Sigmoid colon (tissue), 7 donors: ENCODE data around the gene ORMDL1. TPM values are rescaled to one million over a fixed set of nuclear protein-coding genes. Genes with fewer than 3 reads are reported as not detected.

ENCODE experiments used
- DNase-seq: peaks from one replicate; pipeline ENCODE4 v3.0.0-alpha.2; 2019
- H3K27ac ChIP-seq, 4 donors: fragments of 200-600 bp; sonication (generic); one replicate each; pipeline ENCODE4 v1.5.1; 2016 to 2019; ENCODE audit warnings: mild to moderate bottlenecking in 1 of 4
- H3K27me3 ChIP-seq, 3 donors: fragments of 200-600 bp; sonication (generic); one replicate each; pipeline ENCODE4 v1.5.1; 2019; ENCODE audit warnings: mild to moderate bottlenecking in 1 of 3
- H3K36me3 ChIP-seq, 4 donors: fragments of 200-600 bp; sonication (generic); one replicate each; pipeline ENCODE4 v1.5.1; 2016 to 2019
- H3K4me1 ChIP-seq, 4 donors: fragments of 200-600 bp; sonication (generic); one replicate each; pipeline ENCODE4 v1.5.1; 2017 to 2019
- H3K4me3 ChIP-seq, 4 donors: fragments of 200-600 bp; sonication (generic); one replicate each; pipeline ENCODE4 v1.5.1; 2017 to 2019; ENCODE audit warnings: mild to moderate bottlenecking in 2 of 4, moderate library complexity in 1 of 4
- H3K9me3 ChIP-seq, 4 donors: fragments of 200-600 bp in 3 of 4; sonication (generic) in 3 of 4; one replicate each; pipeline versions ENCODE4 v1.5.1 to v1.6.1; 2013 to 2019
- CTCF ChIP-seq, 4 experiments: fragments of 450-650 bp in 3 of 4; fragments of 200-600 bp in 1 of 4; IDR thresholded peaks; one replicate each; pipeline ENCODE4 v1.5.1; 2016 to 2019; ENCODE audit warnings: antibody characterized with exemption in 4 of 4, mild to moderate bottlenecking in 3 of 4, moderate library complexity in 2 of 4
- EP300 ChIP-seq, 4 donors: sonication (generic); formaldehyde crosslinking; IDR thresholded peaks; one replicate each; pipeline ENCODE4 v1.6.1; 2017; ENCODE audit warnings: antibody characterized with exemption in 4 of 4
- POLR2A ChIP-seq, 2 donors: fragments of 450-650 bp; IDR thresholded peaks; one replicate each; pipeline ENCODE4 v1.6.1; 2016; ENCODE audit warnings: antibody characterized with exemption in 2 of 2, mild to moderate bottlenecking in 2 of 2, moderate library complexity in 2 of 2
- POLR2AphosphoS5 ChIP-seq, 4 donors: sonication (generic); formaldehyde crosslinking; IDR thresholded peaks; one replicate each; pipeline ENCODE4 v1.6.1; 2017; ENCODE audit warnings: antibody characterized with exemption in 4 of 4
- WGBS, 2 donors: extraction: QIAGEN DNeasy Blood & Tissue Kit; methylation state at CpG; one replicate each; pipeline ENCODE4 v1.1.7; 2013; 5-methylcytosine and 5-hydroxymethylcytosine counted together
- intact Hi-C: fragments of 100-400 bp; cut with DNase I; formaldehyde crosslinking; loops from one replicate; pipeline ENCODE4 v1.15.1; 2023
- polyA plus RNA-seq, 3 donors: library from polyadenylated mRNA; stranded (reverse); fragments of 200-250 nt; gene quantifications; one replicate each; pipeline ENCODE4 v1.2.3, GENCODE V29; 2013
- total RNA-seq, 4 donors: library from RNA; depleted of rRNA; stranded (reverse); fragments of >200 nt; gene quantifications; one replicate each; pipeline ENCODE4 v1.1.0, GENCODE V29; 2016
- donor health status: healthy with polysubstance abuse.
- donor health status: Bipolar disorder and iron deficiency.
- donor health status: healthy.

ORMDL1 gene
- total and polyA plus RNA-seq, 7 donors: 18.7 to 83.9 (median 56.3) TPM

GRCh38 chr2:189726849-189727248 lies 57.3 kb downstream of the ORMDL1 start:
- H3K27ac ChIP-seq: no peak overlapping the region
- H3K36me3 ChIP-seq: peaks cover 0 to 8% (median 0%) of the 10 kb centered on the region in 4 donors
- no peaks in the 10 kb centered on the region for H3K4me1 ChIP-seq
- H3K9me3 ChIP-seq: no peaks in the 10 kb centered on the region
- intact Hi-C loops: no loop called here
- no peaks in the 10 kb centered on the region for H3K27me3 ChIP-seq
- no peak for DNase-seq
- H3K4me3 ChIP-seq: no peak overlapping the region
- TF ChIP-seq POLR2A (IDR thresholded peaks at IDR 0.05) (no peak), POLR2AphosphoS5 (IDR thresholded peaks at IDR 0.05) (no peak), EP300 (IDR thresholded peaks at IDR 0.05) (no peak), CTCF (IDR thresholded peaks at IDR 0.05) (no peak)

- no peaks in the 10 kb centered on the region for H3K9me3 ChIP-seq
- H3K36me3 ChIP-seq: peaks cover 0 to 8% (median 0%) of the 10 kb centered on the region in 4 donors
- H3K4me1 ChIP-seq: no peaks in the 10 kb centered on the region
- no peak overlapping the region for H3K4me3 ChIP-seq
- WGBS, 2 donors: 94 to 95% methylated on average over 1 of the region's 1 CpG
- no peak for DNase-seq
- no peak for TF ChIP-seq POLR2A (IDR thresholded peaks at IDR 0.05)
- TF ChIP-seq EP300 (IDR thresholded peaks at IDR 0.05): no peak
- no peak for TF ChIP-seq POLR2AphosphoS5 (IDR thresholded peaks at IDR 0.05)
- no peak for TF ChIP-seq CTCF (IDR thresholded peaks at IDR 0.05)
- intact Hi-C loops: no loop called here
- H3K27ac ChIP-seq: no peak overlapping the region
- no peaks in the 10 kb centered on the region for H3K27me3 ChIP-seq
Observed at GRCh38 chr2:189726271-189726670, 57.9 kb downstream of the ORMDL1 start.

- intact Hi-C loops: no loop called here
Observed at GRCh38 chr2:189723192-189723591, 60.9 kb downstream of the ORMDL1 start.

More at GRCh38 chr2:189723192-189723591, 60.9 kb downstream of the ORMDL1 start:
- no peaks in the 10 kb centered on the region for H3K4me1 ChIP-seq
- H3K4me3 ChIP-seq: no peak overlapping the region
- no peak for DNase-seq
- no peaks in the 10 kb centered on the region for H3K27me3 ChIP-seq
- TF ChIP-seq EP300 (IDR thresholded peaks at IDR 0.05): no peak
- no peak for TF ChIP-seq POLR2AphosphoS5 (IDR thresholded peaks at IDR 0.05)
- no peak for TF ChIP-seq CTCF (IDR thresholded peaks at IDR 0.05)
- no peak for TF ChIP-seq POLR2A (IDR thresholded peaks at IDR 0.05)
- H3K27ac ChIP-seq: no peak overlapping the region
- H3K36me3 ChIP-seq: peaks cover 0 to 4% (median 0%) of the 10 kb centered on the region in 4 donors
- no peaks in the 10 kb centered on the region for H3K9me3 ChIP-seq

Other genes with a start within 250 kb of the ORMDL1 start
- gene SLC40A1, start 203.6 kb downstream of the ORMDL1 start, total RNA-seq: 10 to 100 TPM; 34.9 to 52.1 (median 46.9) TPM
- gene SLC40A1, start 203.6 kb downstream of the ORMDL1 start, polyA plus RNA-seq: 100 to 1,000 TPM in 2 of 3 donors, 10 to 100 TPM in 1; 87.3 to 280 (median 216) TPM
- 10 to 100 TPM; 41.5 to 56.6 (median 49.7) TPM for gene ASNSD1, start 122.9 kb downstream of the ORMDL1 start, total RNA-seq
- gene ASNSD1, start 122.9 kb downstream of the ORMDL1 start, polyA plus RNA-seq: 10 to 100 TPM; 22.5 to 37.8 (median 27.3) TPM
- 10 to 100 TPM; 11.9 to 27.7 (median 23.9) TPM for gene ANKAR, start 109.7 kb downstream of the ORMDL1 start, total RNA-seq
- 1 to 10 TPM; 2.1 to 2.5 (median 2.4) TPM for gene ANKAR, start 109.7 kb downstream of the ORMDL1 start, polyA plus RNA-seq
- 1 to 10 TPM; 5.2 to 10.0 (median 6.7) TPM for gene OSGEPL1, start 21.5 kb downstream of the ORMDL1 start, total RNA-seq
- gene OSGEPL1, start 21.5 kb downstream of the ORMDL1 start, polyA plus RNA-seq: 1 to 10 TPM; 1.2 to 4.3 (median 2.3) TPM
- 10 to 100 TPM; 15.1 to 17.7 (median 17.5) TPM for gene PMS1, start 111 bp upstream of the ORMDL1 start, total RNA-seq
- 1 to 10 TPM; 4.4 to 6.7 (median 4.8) TPM for gene PMS1, start 111 bp upstream of the ORMDL1 start, polyA plus RNA-seq